ENCODE measurements around the gene ARHGEF1.

ARHGEF1 gene

DNA sequence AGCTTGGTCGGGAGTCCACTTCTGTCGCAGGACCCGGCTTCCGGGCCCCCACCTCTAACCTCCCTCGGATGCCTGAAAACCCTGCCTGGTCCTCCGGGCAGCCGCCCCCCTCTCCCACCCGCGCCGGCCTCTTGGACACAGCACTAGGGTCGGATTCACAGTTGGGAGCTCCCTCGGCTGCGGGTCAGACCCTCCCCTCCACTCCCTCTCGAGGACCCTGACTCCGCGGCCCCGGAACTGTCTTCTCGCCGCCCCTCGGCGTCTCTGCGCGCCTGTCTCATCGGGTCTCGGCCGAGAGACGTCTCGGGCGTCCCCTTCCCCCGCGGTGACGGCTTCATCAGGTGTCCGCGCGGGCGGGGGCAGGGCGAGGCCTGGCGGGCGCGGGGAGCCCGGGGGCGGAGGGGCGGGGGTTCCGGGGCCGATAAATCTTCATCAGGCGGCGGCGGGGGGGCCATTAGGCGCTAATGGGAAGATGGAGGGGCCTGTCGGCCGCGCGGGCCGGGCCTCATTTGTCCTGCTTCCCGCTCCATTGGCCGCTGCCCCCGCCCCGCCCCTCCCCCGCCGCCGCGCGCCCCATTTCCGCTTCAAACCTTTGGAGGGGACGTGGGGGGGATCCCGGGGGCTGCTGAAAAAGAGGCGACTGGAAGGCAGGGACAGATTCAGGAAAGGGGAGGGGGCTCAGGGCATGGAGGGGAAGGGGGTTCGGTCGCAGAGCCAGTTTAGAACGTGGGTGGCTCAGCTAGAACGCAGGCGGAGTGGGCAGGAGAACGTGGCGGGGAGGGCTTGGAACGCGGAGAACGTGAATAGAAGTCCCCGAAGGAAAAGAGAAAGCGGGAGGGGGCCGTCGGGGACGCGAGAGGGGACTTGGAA is 57.1 kb downstream of the ARHGEF1 start (continued):
- TF ChIP-seq ZNF510 (tag by site-specific recombination; IDR thresholded peaks at IDR 0.05; ENCODE audit: insufficient replicate concordance), result no peak
- TF ChIP-seq ZNF10 (tag by site-specific recombination; IDR thresholded peaks at IDR 0.05), result peak; percentile 91

DNA sequence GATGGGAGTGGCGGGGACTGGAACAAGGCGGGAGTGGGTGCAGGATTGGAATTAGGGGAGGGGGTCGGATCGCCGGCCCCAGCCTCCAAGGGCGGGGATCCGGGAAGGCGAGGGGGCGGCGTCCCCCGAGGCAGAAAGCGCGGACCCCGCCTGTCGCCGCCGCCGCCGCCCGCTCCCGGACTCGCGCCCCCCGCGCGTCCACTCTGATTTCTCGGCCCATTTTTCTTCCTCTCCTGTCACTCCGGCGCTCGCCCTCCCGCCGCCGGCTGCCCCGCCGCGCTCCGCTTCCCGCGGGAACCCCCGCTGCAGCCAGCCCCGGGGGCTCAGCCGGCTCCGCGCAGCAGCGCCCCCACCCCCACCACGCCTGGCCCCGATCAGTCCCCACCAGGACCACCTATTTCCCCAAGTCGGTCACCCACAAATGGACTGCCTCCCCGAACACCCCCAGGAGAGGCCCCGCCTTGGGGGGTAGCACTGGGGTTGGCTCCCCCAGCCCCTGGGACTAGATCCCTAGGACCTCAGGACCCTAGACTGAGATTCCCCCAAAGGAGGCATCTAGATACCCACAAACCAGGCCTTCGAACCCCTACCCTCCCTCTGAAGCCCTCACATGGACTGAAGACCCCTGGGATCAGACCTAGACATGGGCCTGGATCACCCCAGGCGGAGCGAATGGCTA is 57.9 kb downstream of the ARHGEF1 start:
- Histone ChIP-seq H3K4me1 (ENCODE audit: control insufficient read depth, insufficient read depth, low read length) (peaks cover 3% of the 10 kb centered on the region; the same call in 1 of the 2 replicates), H3K27ac (ENCODE audit: extremely low read depth, low read depth, low read length) (peak overlapping the region; percentile 17; the same call in 1 of the 2 replicates), H3K36me3 (ENCODE audit: control insufficient read depth in 2 of 2, insufficient read depth in 1 of 2, low read length in 2 of 2) (no peaks in the 10 kb centered on the region; a peak in 1 of 3 replicates), H3K4me3 (ENCODE audit: low read depth, low read length) (peak overlapping the region; percentile 29), H3K9me3 (ENCODE audit: control insufficient read depth, insufficient read depth, low read depth, low read length) (no peaks in the 10 kb centered on the region)
- TF ChIP-seq MZF1 (tag by site-specific recombination; IDR thresholded peaks at IDR 0.05; ENCODE audit: borderline replicate concordance) (0 out of 2 replicates have a peak, but pooled peaks have one; percentile 9), ZBTB7A (tag by site-specific recombination; IDR thresholded peaks at IDR 0.05; ENCODE audit: low read depth) (0 out of 2 replicates have a peak, but pooled peaks have one; percentile 6), ZNF677 (tag by site-specific recombination; IDR thresholded peaks at IDR 0.05) (no peak), ZEB2 (tag by site-specific recombination; IDR thresholded peaks at IDR 0.05) (0 out of 2 replicates have a peak, but pooled peaks have one; percentile 28), GLIS2 (tag by site-specific recombination; IDR thresholded peaks at IDR 0.05) (peak; percentile 28), ZFHX2 (tag by site-specific recombination; conservative IDR thresholded peaks at IDR 0.05) (peak; percentile 53), HOXC10 (CRISPR knock-in tag; IDR thresholded peaks at IDR 0.05) (no peak), SP2 (tag by site-specific recombination; IDR thresholded peaks at IDR 0.05) (0 out of 2 replicates have a peak, but pooled peaks have one; percentile 41), KLF1 (tag by site-specific recombination; IDR thresholded peaks at IDR 0.05) (0 out of 2 replicates have a peak, but pooled peaks have one; percentile 13), ZNF596 (tag by site-specific recombination; IDR thresholded peaks at IDR 0.05) (0 out of 2 replicates have a peak, but pooled peaks have one; percentile 32), ZNF555 (tag by site-specific recombination; conservative IDR thresholded peaks at IDR 0.05) (no peak), GLIS1 (tag by site-specific recombination; IDR thresholded peaks at IDR 0.05) (peak; percentile 17), ZNF629 (tag by site-specific recombination; IDR thresholded peaks at IDR 0.05) (no peak)
- TF ChIP-seq, protein P1, sequence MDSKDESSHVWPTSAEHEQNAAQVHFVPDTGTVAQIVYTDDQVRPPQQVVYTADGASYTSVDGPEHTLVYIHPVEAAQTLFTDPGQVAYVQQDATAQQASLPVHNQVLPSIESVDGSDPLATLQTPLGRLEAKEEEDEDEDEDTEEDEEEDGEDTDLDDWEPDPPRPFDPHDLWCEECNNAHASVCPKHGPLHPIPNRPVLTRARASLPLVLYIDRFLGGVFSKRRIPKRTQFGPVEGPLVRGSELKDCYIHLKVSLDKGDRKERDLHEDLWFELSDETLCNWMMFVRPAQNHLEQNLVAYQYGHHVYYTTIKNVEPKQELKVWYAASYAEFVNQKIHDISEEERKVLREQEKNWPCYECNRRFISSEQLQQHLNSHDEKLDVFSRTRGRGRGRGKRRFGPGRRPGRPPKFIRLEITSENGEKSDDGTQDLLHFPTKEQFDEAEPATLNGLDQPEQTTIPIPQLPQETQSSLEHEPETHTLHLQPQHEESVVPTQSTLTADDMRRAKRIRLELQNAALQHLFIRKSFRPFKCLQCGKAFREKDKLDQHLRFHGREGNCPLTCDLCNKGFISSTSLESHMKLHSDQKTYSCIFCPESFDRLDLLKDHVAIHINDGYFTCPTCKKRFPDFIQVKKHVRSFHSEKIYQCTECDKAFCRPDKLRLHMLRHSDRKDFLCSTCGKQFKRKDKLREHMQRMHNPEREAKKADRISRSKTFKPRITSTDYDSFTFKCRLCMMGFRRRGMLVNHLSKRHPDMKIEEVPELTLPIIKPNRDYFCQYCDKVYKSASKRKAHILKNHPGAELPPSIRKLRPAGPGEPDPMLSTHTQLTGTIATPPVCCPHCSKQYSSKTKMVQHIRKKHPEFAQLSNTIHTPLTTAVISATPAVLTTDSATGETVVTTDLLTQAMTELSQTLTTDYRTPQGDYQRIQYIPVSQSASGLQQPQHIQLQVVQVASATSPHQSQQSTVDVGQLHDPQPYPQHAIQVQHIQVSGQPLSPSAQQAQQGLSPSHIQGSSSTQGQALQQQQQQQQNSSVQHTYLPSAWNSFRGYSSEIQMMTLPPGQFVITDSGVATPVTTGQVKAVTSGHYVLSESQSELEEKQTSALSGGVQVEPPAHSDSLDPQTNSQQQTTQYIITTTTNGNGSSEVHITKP (tag by site-specific recombination; IDR thresholded peaks at IDR 0.05), result peak; percentile 89
- TF ChIP-seq, protein P2, sequence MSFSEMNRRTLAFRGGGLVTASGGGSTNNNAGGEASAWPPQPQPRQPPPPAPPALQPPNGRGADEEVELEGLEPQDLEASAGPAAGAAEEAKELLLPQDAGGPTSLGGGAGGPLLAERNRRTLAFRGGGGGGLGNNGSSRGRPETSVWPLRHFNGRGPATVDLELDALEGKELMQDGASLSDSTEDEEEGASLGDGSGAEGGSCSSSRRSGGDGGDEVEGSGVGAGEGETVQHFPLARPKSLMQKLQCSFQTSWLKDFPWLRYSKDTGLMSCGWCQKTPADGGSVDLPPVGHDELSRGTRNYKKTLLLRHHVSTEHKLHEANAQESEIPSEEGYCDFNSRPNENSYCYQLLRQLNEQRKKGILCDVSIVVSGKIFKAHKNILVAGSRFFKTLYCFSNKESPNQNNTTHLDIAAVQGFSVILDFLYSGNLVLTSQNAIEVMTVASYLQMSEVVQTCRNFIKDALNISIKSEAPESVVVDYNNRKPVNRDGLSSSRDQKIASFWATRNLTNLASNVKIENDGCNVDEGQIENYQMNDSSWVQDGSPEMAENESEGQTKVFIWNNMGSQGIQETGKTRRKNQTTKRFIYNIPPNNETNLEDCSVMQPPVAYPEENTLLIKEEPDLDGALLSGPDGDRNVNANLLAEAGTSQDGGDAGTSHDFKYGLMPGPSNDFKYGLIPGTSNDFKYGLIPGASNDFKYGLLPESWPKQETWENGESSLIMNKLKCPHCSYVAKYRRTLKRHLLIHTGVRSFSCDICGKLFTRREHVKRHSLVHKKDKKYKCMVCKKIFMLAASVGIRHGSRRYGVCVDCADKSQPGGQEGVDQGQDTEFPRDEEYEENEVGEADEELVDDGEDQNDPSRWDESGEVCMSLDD (tag by site-specific recombination; IDR thresholded peaks at IDR 0.05), result 0 out of 2 replicates have a peak, but pooled peaks have one; percentile 1
- TF ChIP-seq, protein P3, sequence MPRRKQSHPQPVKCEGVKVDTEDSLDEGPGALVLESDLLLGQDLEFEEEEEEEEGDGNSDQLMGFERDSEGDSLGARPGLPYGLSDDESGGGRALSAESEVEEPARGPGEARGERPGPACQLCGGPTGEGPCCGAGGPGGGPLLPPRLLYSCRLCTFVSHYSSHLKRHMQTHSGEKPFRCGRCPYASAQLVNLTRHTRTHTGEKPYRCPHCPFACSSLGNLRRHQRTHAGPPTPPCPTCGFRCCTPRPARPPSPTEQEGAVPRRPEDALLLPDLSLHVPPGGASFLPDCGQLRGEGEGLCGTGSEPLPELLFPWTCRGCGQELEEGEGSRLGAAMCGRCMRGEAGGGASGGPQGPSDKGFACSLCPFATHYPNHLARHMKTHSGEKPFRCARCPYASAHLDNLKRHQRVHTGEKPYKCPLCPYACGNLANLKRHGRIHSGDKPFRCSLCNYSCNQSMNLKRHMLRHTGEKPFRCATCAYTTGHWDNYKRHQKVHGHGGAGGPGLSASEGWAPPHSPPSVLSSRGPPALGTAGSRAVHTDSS (tag by site-specific recombination; IDR thresholded peaks at IDR 0.05), result no peak
- TF ChIP-seq, protein P4, sequence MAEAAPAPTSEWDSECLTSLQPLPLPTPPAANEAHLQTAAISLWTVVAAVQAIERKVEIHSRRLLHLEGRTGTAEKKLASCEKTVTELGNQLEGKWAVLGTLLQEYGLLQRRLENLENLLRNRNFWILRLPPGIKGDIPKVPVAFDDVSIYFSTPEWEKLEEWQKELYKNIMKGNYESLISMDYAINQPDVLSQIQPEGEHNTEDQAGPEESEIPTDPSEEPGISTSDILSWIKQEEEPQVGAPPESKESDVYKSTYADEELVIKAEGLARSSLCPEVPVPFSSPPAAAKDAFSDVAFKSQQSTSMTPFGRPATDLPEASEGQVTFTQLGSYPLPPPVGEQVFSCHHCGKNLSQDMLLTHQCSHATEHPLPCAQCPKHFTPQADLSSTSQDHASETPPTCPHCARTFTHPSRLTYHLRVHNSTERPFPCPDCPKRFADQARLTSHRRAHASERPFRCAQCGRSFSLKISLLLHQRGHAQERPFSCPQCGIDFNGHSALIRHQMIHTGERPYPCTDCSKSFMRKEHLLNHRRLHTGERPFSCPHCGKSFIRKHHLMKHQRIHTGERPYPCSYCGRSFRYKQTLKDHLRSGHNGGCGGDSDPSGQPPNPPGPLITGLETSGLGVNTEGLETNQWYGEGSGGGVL (tag by site-specific recombination; IDR thresholded peaks at IDR 0.05), result 0 out of 2 replicates have a peak, but pooled peaks have one; percentile 12
- TF ChIP-seq, protein P5, sequence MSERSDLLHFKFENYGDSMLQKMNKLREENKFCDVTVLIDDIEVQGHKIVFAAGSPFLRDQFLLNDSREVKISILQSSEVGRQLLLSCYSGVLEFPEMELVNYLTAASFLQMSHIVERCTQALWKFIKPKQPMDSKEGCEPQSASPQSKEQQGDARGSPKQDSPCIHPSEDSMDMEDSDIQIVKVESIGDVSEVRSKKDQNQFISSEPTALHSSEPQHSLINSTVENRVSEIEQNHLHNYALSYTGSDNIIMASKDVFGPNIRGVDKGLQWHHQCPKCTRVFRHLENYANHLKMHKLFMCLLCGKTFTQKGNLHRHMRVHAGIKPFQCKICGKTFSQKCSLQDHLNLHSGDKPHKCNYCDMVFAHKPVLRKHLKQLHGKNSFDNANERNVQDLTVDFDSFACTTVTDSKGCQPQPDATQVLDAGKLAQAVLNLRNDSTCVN (tag by site-specific recombination; optimal IDR thresholded peaks at IDR 0.05), result peak; percentile 52
- POLR2A ChIA-PET, result interaction anchor here (1.6 kb wide), 1 partner anchor 81 kb away, joined by 8 read pairs; the partner anchor contains the start of gene RPS19
- CTCF ChIA-PET, result interaction anchor here (2.9 kb wide), 1 partner anchor 10 kb away, joined by 20 read pairs; no protein-coding TSS in a partner anchor
